HFFc6 (cell line): ENCODE data around the gene ASXL2. TPM values are rescaled to one million over a fixed set of nuclear protein-coding genes. Genes with fewer than 3 reads are reported as not detected.

Experiments
- DNase-seq: peaks from one replicate; pipeline ENCODE4 v3.0.0-alpha.2; 2018
- H3K27ac Mint-ChIP-seq: 2 replicates; pipeline ENCODE4 v1.8.0; 2020; ENCODE audit warnings: mild to moderate bottlenecking, mixed read lengths
- H3K27me3 Mint-ChIP-seq: 2 replicates; pipeline ENCODE4 v1.8.0; 2021; ENCODE audit warnings: mild to moderate bottlenecking, moderate library complexity, mixed read lengths; ENCODE audit not compliant: insufficient read depth
- H3K36me3 Mint-ChIP-seq: 2 replicates; pipeline ENCODE4 v1.8.0; 2021; ENCODE audit warnings: low read depth, mixed read lengths
- H3K4me1 Mint-ChIP-seq: 2 replicates; pipeline ENCODE4 v1.8.0; 2020; ENCODE audit warnings: low read depth, mixed read lengths
- H3K4me3 Mint-ChIP-seq: 2 replicates; pipeline ENCODE4 v1.8.0; 2020; ENCODE audit warnings: mild to moderate bottlenecking, moderate library complexity, mixed read lengths
- H3K9me3 Mint-ChIP-seq: 2 replicates; pipeline ENCODE4 v1.8.0; 2020; ENCODE audit warnings: mild to moderate bottlenecking, mixed read lengths
- CTCF ChIP-seq: fragments of 200-600 bp; sonication (generic); IDR thresholded peaks from 2 replicates; pipeline ENCODE4 v1.5.0; 2021; ENCODE audit warnings: antibody characterized with exemption, mild to moderate bottlenecking
- total RNA-seq, 6 experiments: library from RNA; stranded (reverse); fragmentation: NEBNext Ultra II Directional; extraction: Animal tissue kit (Norgen Biotek cat#: 25700); gene quantifications; 2 replicates in 1 of 6; 3 replicates in 5 of 6; pipeline ENCODE4 v1.2.3, GENCODE V29; 2021

The ASXL2 gene
- total RNA-seq, 6 experiments from 2014 or later, result 24.6 to 29.6 (median 26.6) TPM

GRCh38 chr2:25797620-25798488, 80.4 kb downstream of the ASXL2 start:
- no peaks in the 10 kb centered on the region for H3K27me3 Mint-ChIP-seq
- no peaks in the 10 kb centered on the region for H3K9me3 Mint-ChIP-seq
- TF ChIP-seq CTCF, result no peak
- no peaks in the 10 kb centered on the region for H3K4me1 Mint-ChIP-seq
- H3K4me3 Mint-ChIP-seq, result no peak overlapping the region
- peaks cover 22% of the 10 kb centered on the region for H3K36me3 Mint-ChIP-seq
- no peak for DNase-seq
- no peak overlapping the region for H3K27ac Mint-ChIP-seq

GRCh38 chr2:25794544-25795276, 83.6 kb downstream of the ASXL2 start:
- Mint-ChIP-seq H3K9me3 (no peaks in the 10 kb centered on the region), H3K4me1 (no peaks in the 10 kb centered on the region), H3K36me3 (peaks cover 22% of the 10 kb centered on the region), H3K27ac (no peak overlapping the region), H3K27me3 (no peaks in the 10 kb centered on the region; the same call in 1 of the 2 replicates), H3K4me3 (no peak overlapping the region)
- no peak for TF ChIP-seq CTCF
- no peak for DNase-seq

- DNase-seq, result no peak
Observed at GRCh38 chr2:25790074-25790790, 88.1 kb downstream of the ASXL2 start.

GRCh38 chr2:25788457-25788856, 89.8 kb downstream of the ASXL2 start:
- no peak for DNase-seq
- TF ChIP-seq CTCF, result no peak
- H3K9me3 Mint-ChIP-seq, result no peaks in the 10 kb centered on the region
- peaks cover 4% of the 10 kb centered on the region; the same call in 1 of the 2 replicates for H3K36me3 Mint-ChIP-seq
- H3K27me3 Mint-ChIP-seq, result no peaks in the 10 kb centered on the region; the same call in 1 of the 2 replicates
- no peak overlapping the region for H3K4me3 Mint-ChIP-seq
- H3K4me1 Mint-ChIP-seq, result no peaks in the 10 kb centered on the region
- H3K27ac Mint-ChIP-seq, result no peak overlapping the region

More at GRCh38 chr2:25790074-25790790, 88.1 kb downstream of the ASXL2 start:
- peaks cover 4% of the 10 kb centered on the region; the same call in 1 of the 2 replicates for H3K36me3 Mint-ChIP-seq
- H3K4me3 Mint-ChIP-seq, result no peak overlapping the region
- H3K4me1 Mint-ChIP-seq, result no peaks in the 10 kb centered on the region
- H3K27ac Mint-ChIP-seq, result no peak overlapping the region
- no peaks in the 10 kb centered on the region for H3K9me3 Mint-ChIP-seq
- TF ChIP-seq CTCF, result no peak
- no peaks in the 10 kb centered on the region; the same call in 1 of the 2 replicates for H3K27me3 Mint-ChIP-seq

- no peak for DNase-seq
- Mint-ChIP-seq H3K27me3 (no peaks in the 10 kb centered on the region; the same call in 1 of the 2 replicates), H3K4me1 (no peaks in the 10 kb centered on the region), H3K9me3 (no peaks in the 10 kb centered on the region), H3K27ac (no peak overlapping the region), H3K4me3 (no peak overlapping the region), H3K36me3 (peaks cover 4% of the 10 kb centered on the region; the same call in 1 of the 2 replicates)
- TF ChIP-seq CTCF, result no peak
Observed at GRCh38 chr2:25787020-25787419, 91.3 kb downstream of the ASXL2 start.
